A673 (cell line): ENCODE results near the gene MED15. TPM values are rescaled to one million over a fixed set of nuclear protein-coding genes. Genes with fewer than 3 reads are reported as not detected.

ENCODE experiments used
- Bru-seq: library from RNA; stranded (reverse); fragments of 400-500 nt; gene quantifications from one replicate; lab custom pipeline; 2021; lab: Mats Ljungman, UMichigan
- BruChase-seq, 2 experiments: library from RNA; stranded (reverse); fragments of 400-500 nt; gene quantifications; one replicate each; lab custom pipeline; 2021; lab: Mats Ljungman, UMichigan
- BruUV-seq: library from RNA; stranded (reverse); fragments of 400-500 nt; replicated peaks from 2 replicates; lab custom pipeline; 2021; lab: Mats Ljungman, UMichigan
- CTCF ChIA-PET: fragments of 300-600 bp; sonication (Branson Sonifier 250); formaldehyde crosslinking; loops from one replicate; lab custom pipeline; 2022; ENCODE audit warnings: antibody characterized with exemption; lab: Charles Lee
- POLR2A ChIA-PET: fragments of 300-600 bp; sonication (Branson Sonifier 250); formaldehyde crosslinking; loops from one replicate; lab custom pipeline; 2022; ENCODE audit warnings: antibody characterized with exemption; ENCODE audit not compliant: low non-redundant PET; lab: Charles Lee
- DNase-seq: peaks from one replicate; pipeline ENCODE4 v3.0.0-alpha.2; 2015; ENCODE audit warnings: low spot score
- H3K27ac ChIP-seq: fragments of 200-600 bp; sonication (generic); 2 replicates; pipeline ENCODE4 v1.5.1; 2016; ENCODE audit warnings: mixed run types, low read depth, mild to moderate bottlenecking, mixed read lengths, antibody characterized with exemption, low read length; ENCODE audit not compliant: poor library complexity, severe bottlenecking
- H3K27me3 ChIP-seq: fragments of 200-600 bp; sonication (generic); replicated peaks from 2 replicates; pipeline ENCODE4 v1.6.1; 2017; ENCODE audit warnings: mixed run types, low read depth, mild to moderate bottlenecking, mixed read lengths, antibody characterized with exemption, low read length; ENCODE audit not compliant: insufficient read depth, poor library complexity
- H3K36me3 ChIP-seq: fragments of 200-600 bp; sonication (generic); 2 replicates; pipeline ENCODE4 v1.6.1; 2016; ENCODE audit warnings: mixed run types, mild to moderate bottlenecking, mixed read lengths, antibody characterized with exemption, low read length; ENCODE audit not compliant: insufficient read depth, poor library complexity, severe bottlenecking
- H3K4me1 ChIP-seq: fragments of 200-600 bp; sonication (generic); 2 replicates; pipeline ENCODE4 v1.6.1; 2017; ENCODE audit warnings: mixed run types, mild to moderate bottlenecking, mixed read lengths, antibody characterized with exemption, low read length; ENCODE audit not compliant: insufficient read depth, poor library complexity, severe bottlenecking
- H3K4me3 ChIP-seq: fragments of 200-600 bp; sonication (generic); 2 replicates; pipeline ENCODE4 v1.5.1; 2016; ENCODE audit warnings: low read depth, mixed run types, mild to moderate bottlenecking, mixed read lengths, low read length; ENCODE audit not compliant: poor library complexity, severe bottlenecking
- H3K9me3 ChIP-seq: fragments of 200-600 bp; sonication (generic); 2 replicates; pipeline ENCODE4 v1.6.1; 2016; ENCODE audit warnings: mixed run types, low read depth, mild to moderate bottlenecking, mixed read lengths, antibody characterized with exemption, low read length; ENCODE audit not compliant: poor library complexity, severe bottlenecking
- EZH2 ChIP-seq: fragments of 200-600 bp; sonication (generic); IDR thresholded peaks from 2 replicates; pipeline ENCODE4 v1.6.1; 2017; ENCODE audit warnings: borderline replicate concordance, low read depth, mild to moderate bottlenecking, mixed read lengths, antibody characterized with exemption, low read length; ENCODE audit not compliant: poor library complexity, severe bottlenecking
- intact Hi-C: fragments of 100-400 bp; cut with micrococcal nuclease; formaldehyde crosslinking; loops from one replicate; pipeline ENCODE4 v1.10.0; 2022; ENCODE audit not compliant: unreplicated experiment
- long read RNA-seq: library from polyadenylated mRNA; stranded (forward); transcript quantifications from one replicate; pipeline ENCODE4 v2.0.0, GENCODE V29; 2022
- total RNA-seq: library from RNA; stranded (reverse); gene quantifications from 2 replicates; pipeline ENCODE4 v1.2.3, GENCODE V29; 2021
- TF ChIP-seq, protein P1 (sequence below): fragments of 300-800, 200-600 bp; sonication (generic); conservative IDR thresholded peaks from 2 replicates; pipeline ENCODE4 v1.5.1; 2017; ENCODE audit warnings: low read depth, mild to moderate bottlenecking, antibody characterized with exemption, low read length, moderate library complexity, mixed read lengths

The MED15 gene, protein sequence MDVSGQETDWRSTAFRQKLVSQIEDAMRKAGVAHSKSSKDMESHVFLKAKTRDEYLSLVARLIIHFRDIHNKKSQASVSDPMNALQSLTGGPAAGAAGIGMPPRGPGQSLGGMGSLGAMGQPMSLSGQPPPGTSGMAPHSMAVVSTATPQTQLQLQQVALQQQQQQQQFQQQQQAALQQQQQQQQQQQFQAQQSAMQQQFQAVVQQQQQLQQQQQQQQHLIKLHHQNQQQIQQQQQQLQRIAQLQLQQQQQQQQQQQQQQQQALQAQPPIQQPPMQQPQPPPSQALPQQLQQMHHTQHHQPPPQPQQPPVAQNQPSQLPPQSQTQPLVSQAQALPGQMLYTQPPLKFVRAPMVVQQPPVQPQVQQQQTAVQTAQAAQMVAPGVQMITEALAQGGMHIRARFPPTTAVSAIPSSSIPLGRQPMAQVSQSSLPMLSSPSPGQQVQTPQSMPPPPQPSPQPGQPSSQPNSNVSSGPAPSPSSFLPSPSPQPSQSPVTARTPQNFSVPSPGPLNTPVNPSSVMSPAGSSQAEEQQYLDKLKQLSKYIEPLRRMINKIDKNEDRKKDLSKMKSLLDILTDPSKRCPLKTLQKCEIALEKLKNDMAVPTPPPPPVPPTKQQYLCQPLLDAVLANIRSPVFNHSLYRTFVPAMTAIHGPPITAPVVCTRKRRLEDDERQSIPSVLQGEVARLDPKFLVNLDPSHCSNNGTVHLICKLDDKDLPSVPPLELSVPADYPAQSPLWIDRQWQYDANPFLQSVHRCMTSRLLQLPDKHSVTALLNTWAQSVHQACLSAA
- total RNA-seq (96.2 and 101 TPM in 2 replicates), Bru-seq, nascent RNA (percentile 79 among the genes with signal in this experiment), BruChase-seq, experiment 1, labeled RNA remaining after a 2-hour chase (percentile 82 among the genes with signal in this experiment), BruChase-seq, experiment 2, labeled RNA remaining after a 6-hour chase (percentile 85 among the genes with signal in this experiment)
- long read RNA-seq, transcript MED15-222 (9 exons, 2,733 nt) = minor isoform, 5 of 128 reads
- long read RNA-seq, transcript MED15-201 (18 exons, 3,351 nt) = minor isoform, 19 of 128 reads
- long read RNA-seq, transcript MED15-202 (17 exons, 3,252 nt) = major isoform, 21 of 128 reads
- long read RNA-seq, partial matches to known transcripts = 17 of 128 reads
- long read RNA-seq, other reads (novel, unspliced or antisense) = 58 of 128 reads

DNA sequence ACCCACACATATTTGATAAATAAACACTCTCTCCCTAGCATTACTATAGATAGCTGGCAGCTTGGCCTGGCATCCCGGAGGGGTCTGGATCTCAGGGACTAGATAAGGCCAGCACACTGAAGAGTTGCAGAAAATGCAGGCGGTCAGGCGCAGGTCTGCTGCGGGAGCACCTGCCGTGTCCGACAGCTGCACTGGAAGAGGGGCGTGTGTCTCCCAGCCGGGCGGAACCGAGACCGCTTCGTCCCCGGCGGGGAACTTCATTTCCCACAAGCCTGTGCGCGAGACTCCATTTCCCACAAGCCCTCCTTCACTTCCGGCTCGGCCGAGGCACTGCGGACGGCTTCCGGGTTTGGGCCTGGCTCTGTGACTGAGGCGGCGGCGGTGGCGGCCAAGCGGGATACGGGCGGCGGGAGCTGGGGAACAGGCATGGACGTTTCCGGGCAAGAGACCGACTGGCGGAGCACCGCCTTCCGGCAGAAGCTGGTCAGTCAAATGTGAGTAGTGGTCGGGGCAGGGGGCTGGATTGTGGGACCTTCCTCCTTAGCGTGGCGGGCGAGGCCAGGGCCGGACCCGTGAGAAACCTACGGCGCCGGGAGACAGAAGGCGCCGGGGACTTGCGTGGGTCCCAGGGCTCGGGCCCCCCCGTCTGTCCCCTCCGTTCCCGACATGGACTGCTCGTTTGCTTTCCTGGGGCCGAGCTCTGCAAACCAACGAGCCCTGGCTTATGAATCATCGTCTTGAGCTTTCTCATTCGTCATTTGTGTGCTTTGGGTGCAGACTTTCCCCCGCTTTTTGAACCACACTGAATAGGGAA is at the start of gene MED15:
Gene MED15 (plus strand): TSS at position 358 of the 814 bp plus-strand sequence. CDS start 69 bp downstream, at position 427.
- Histone ChIP-seq H3K27me3 (no peaks in the 10 kb centered on the region), H3K27ac (peak within 1 kb of the TSS; percentile 95), H3K36me3 (no peaks in the 10 kb centered on the region), H3K4me1 (peaks cover 22% of the 10 kb centered on the region), H3K9me3 (no peaks in the 10 kb centered on the region), H3K4me3 (peak within 1 kb of the TSS; percentile 89)
- TSS peak; percentile 76 for BruUV-seq
- ChIA-PET CTCF (no interaction called here), POLR2A (interaction anchor here (0.6 kb wide), 2 partner anchors 8 to 39 kb away, joined by 4 to 16 read pairs; no protein-coding TSS in a partner anchor)
- DNase-seq = peak; percentile 95
- intact Hi-C loops = no loop called here
- no peak for TF ChIP-seq EZH2
- TF ChIP-seq, protein P1, sequence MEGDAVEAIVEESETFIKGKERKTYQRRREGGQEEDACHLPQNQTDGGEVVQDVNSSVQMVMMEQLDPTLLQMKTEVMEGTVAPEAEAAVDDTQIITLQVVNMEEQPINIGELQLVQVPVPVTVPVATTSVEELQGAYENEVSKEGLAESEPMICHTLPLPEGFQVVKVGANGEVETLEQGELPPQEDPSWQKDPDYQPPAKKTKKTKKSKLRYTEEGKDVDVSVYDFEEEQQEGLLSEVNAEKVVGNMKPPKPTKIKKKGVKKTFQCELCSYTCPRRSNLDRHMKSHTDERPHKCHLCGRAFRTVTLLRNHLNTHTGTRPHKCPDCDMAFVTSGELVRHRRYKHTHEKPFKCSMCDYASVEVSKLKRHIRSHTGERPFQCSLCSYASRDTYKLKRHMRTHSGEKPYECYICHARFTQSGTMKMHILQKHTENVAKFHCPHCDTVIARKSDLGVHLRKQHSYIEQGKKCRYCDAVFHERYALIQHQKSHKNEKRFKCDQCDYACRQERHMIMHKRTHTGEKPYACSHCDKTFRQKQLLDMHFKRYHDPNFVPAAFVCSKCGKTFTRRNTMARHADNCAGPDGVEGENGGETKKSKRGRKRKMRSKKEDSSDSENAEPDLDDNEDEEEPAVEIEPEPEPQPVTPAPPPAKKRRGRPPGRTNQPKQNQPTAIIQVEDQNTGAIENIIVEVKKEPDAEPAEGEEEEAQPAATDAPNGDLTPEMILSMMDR = no peak

DNA sequence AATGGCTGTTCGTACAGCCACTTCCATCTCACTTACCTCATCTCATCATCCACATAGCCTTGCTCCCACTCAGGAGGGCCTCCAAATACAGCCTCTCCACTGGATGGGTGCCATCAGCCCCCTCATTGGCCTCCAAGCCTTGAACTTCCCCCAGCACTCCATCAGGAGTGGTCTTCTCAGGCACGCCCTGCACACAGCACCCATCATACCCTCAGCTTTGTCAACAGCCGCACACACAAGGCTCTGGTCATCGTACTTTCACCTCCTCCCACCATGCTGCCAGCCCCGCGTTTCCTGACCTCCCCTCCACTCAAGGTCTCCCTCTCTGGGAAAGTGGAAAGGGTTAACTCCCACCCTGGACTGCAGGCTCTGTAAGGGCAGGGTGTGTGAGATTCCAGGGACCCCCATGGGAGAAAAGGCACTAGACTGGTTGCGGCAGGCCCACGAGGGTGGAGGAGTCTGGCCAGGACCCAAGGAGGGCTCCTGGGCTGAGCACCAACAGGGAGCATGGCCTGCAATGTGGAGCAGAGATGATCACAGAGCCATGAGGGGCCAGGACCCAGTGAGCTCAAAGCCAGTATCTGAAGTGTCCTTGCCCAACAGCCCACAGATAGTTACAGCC is 48.8 kb upstream of the MED15 start:
- H3K27me3 ChIP-seq = no peaks in the 10 kb centered on the region
- no peak overlapping the region for H3K4me3 ChIP-seq
- no peaks in the 10 kb centered on the region for H3K9me3 ChIP-seq
- DNase-seq = no peak
- ChIA-PET POLR2A (no interaction called here), CTCF (no interaction called here)
- no TSS peak for BruUV-seq
- intact Hi-C loops = no loop called here
- no peak overlapping the region for H3K27ac ChIP-seq
- no peak for TF ChIP-seq EZH2
- TF ChIP-seq, protein P1 = no peak
- peaks cover 9% of the 10 kb centered on the region for H3K36me3 ChIP-seq
- H3K4me1 ChIP-seq = no peaks in the 10 kb centered on the region
